ENCODE measurements around the gene TNK1. TPM values are rescaled to one million over a fixed set of nuclear protein-coding genes. Genes with fewer than 3 reads are reported as not detected.

Gene TNK1
- total and polyA plus RNA-seq, 7 donors: 2.1 to 14.6 (median 5.4) TPM

DNA sequence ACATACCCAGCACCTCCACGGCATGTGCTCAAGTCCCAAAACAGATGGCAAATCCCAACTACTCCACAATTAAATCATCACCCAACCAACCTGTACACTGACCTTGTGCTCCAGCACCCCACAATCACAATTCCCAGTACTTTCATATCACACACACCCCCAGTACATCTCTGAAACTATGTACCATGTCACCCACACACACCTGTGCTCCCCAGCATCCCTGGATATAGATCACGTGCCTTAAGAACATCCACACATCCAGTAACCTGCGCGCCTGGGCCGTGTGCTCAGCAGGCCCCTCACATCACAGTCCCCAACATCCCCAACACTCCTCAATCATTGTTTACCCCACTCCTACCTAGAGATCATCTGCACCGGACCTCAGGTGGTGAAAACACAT is 28.8 kb downstream of the TNK1 start:
- Histone ChIP-seq H3K27ac (no peak overlapping the region), H3K36me3 (peaks cover 0 to 32% (median 7%) of the 10 kb centered on the region in 4 donors), H3K4me3 (no peak overlapping the region), H3K27me3 (no peaks in the 10 kb centered on the region), H3K9me3 (no peaks in the 10 kb centered on the region), H3K4me1 (peaks cover 0 to 23% (median 20%) of the 10 kb centered on the region in 4 donors)
- DNase-seq: no peak
- WGBS, 2 donors: 92% methylated on average over 6 of the region's 6 CpGs
- intact Hi-C loops (cut with DNase I): loop anchor here (10.0 kb wide), 1 partner anchor 765 kb away; the partner anchor contains the start of genes KIAA0753 and TXNDC17
- TF ChIP-seq, protein P1, sequence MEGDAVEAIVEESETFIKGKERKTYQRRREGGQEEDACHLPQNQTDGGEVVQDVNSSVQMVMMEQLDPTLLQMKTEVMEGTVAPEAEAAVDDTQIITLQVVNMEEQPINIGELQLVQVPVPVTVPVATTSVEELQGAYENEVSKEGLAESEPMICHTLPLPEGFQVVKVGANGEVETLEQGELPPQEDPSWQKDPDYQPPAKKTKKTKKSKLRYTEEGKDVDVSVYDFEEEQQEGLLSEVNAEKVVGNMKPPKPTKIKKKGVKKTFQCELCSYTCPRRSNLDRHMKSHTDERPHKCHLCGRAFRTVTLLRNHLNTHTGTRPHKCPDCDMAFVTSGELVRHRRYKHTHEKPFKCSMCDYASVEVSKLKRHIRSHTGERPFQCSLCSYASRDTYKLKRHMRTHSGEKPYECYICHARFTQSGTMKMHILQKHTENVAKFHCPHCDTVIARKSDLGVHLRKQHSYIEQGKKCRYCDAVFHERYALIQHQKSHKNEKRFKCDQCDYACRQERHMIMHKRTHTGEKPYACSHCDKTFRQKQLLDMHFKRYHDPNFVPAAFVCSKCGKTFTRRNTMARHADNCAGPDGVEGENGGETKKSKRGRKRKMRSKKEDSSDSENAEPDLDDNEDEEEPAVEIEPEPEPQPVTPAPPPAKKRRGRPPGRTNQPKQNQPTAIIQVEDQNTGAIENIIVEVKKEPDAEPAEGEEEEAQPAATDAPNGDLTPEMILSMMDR (IDR thresholded peaks at IDR 0.05): no peak
- TF ChIP-seq POLR2AphosphoS5 (IDR thresholded peaks at IDR 0.05) (no peak), POLR2A (IDR thresholded peaks at IDR 0.05) (no peak), EP300 (IDR thresholded peaks at IDR 0.05) (no peak)

DNA sequence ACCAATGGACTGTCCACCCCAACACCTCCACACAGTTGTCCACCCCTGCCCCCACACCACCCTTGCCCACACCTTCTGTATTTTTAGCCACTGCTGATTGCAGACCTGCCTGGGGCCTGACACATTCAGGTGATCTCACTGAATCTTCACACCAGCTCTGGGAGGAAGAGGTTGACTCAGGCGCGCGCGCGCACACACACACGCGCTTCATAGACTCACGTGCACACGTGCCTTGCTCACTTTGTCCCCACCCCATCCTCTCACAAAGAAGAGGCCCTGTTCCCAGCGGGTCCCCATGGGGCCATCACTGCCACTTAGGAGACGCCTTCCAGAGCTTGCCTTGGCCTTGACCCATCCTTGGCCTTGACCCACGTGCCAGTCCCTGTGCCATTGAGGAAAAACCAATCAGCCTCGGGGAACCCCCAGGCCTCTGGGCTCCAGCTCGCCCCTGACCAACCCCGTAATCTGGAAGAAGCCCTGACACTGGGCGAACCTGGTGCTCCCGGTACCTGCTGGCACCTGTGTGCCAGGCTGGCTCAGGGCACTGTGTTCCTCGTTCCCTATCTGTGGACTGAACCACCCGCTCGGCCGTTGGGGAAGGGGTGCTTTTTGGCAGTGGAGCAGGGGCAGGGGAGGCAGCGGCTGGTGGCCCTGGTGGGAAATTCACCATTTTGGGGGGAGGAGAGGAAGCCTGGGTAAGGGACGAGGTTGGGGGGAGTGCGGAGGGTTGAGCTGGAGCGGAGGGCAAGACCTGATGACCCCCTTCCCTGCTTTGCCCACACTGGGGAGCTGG is 29.9 kb downstream of the TNK1 start:
- intact Hi-C loops (cut with DNase I): no loop called here
- WGBS, 2 donors: 83 to 90% methylated on average over 25 of the region's 25 CpGs
- TF ChIP-seq EP300 (IDR thresholded peaks at IDR 0.05) (no peak), POLR2A (IDR thresholded peaks at IDR 0.05) (no peak), POLR2AphosphoS5 (IDR thresholded peaks at IDR 0.05) (no peak)
- TF ChIP-seq, protein P1 (IDR thresholded peaks at IDR 0.05): no peak

DNA sequence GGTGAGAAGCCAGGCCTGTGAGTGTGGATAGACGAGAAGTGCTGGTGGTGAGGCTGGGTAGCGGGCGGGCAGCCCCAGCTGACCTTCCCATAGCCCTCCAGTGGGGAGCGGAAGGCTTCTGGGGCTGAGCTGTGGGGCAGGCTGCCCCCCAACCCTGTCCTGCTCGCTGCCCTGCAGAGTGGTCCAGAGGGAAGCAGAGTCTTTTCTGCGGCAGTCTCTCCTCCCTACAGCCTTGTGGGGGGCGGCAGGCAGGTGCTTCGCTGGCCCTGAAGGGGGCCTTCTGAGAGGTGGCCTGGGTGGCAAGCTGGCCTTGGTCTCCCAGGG is 30.5 kb downstream of the TNK1 start:
- TF ChIP-seq EP300 (IDR thresholded peaks at IDR 0.05): no peak
- TF ChIP-seq, protein P1 (IDR thresholded peaks at IDR 0.05): no peak
- no peak for TF ChIP-seq POLR2A (IDR thresholded peaks at IDR 0.05)
- no peak for TF ChIP-seq POLR2AphosphoS5 (IDR thresholded peaks at IDR 0.05)
- intact Hi-C loops (cut with DNase I): no loop called here
- H3K4me3 ChIP-seq: no peak overlapping the region
- no peaks in the 10 kb centered on the region for H3K9me3 ChIP-seq
- no peak for DNase-seq
- H3K27me3 ChIP-seq: no peaks in the 10 kb centered on the region
- H3K27ac ChIP-seq: no peak overlapping the region
- peaks cover 0 to 8% (median 5%) of the 10 kb centered on the region in 4 donors for H3K4me1 ChIP-seq
- peaks cover 0 to 47% (median 9%) of the 10 kb centered on the region in 4 donors for H3K36me3 ChIP-seq
- 88 to 92% methylated on average over 8 of the region's 8 CpGs for WGBS, 2 donors

More for the DNA sequence above, 29.9 kb downstream of the TNK1 start:
- DNase-seq: no peak
- Histone ChIP-seq H3K4me1 (peaks cover 0 to 14% (median 10%) of the 10 kb centered on the region in 4 donors), H3K4me3 (no peak overlapping the region), H3K27ac (no peak overlapping the region), H3K9me3 (no peaks in the 10 kb centered on the region), H3K36me3 (peaks cover 0 to 42% (median 9%) of the 10 kb centered on the region in 4 donors), H3K27me3 (no peaks in the 10 kb centered on the region)

DNA sequence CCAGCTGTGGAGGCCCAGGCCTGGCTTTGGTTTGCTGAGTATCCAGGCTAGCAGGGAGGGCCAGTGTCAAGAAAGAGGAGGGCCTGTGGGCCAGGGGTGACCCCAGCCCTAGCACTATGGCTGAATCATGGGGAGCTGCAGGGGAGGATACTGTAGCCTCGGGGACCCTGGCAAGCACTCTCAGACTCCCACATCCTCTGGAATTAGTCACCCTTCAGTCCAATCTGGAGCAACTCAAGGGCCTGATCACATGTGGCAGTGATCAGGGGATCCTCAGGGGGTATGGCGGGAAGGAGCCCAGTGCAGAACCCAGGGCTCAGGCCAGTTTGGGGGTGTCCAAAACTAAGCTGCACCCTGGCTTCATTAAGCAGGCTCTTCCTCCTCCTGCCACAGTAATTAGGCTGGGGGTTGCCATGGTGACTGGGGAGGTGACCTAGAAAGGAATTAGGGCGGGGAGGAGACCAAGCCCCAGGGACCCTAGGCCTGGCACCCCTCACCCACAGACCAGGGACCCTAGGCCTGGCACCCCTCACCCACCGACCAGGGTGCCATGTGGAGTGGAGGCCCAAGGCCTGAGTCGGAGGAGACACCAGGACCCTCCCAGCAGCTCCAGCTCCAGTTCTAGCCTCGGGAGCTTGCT is 32.6 kb downstream of the TNK1 start:
- Histone ChIP-seq H3K9me3 (no peaks in the 10 kb centered on the region), H3K4me3 (no peak overlapping the region), H3K36me3 (peaks cover 0 to 60% (median 12%) of the 10 kb centered on the region in 4 donors), H3K27me3 (no peaks in the 10 kb centered on the region), H3K4me1 (no peaks in the 10 kb centered on the region), H3K27ac (no peak overlapping the region)
- 77 to 83% methylated on average over 6 of the region's 6 CpGs for WGBS, 2 donors
- intact Hi-C loops (cut with DNase I): no loop called here
- DNase-seq: no peak
- TF ChIP-seq EP300 (IDR thresholded peaks at IDR 0.05) (no peak), POLR2A (IDR thresholded peaks at IDR 0.05) (no peak), POLR2AphosphoS5 (IDR thresholded peaks at IDR 0.05) (no peak)
- TF ChIP-seq, protein P1 (IDR thresholded peaks at IDR 0.05): no peak
